HG03439 (cell line): ENCODE results near the gene AXIN1.

Experiments used
- ATAC-seq: cut with Tn5 transposase; IDR thresholded peaks from one replicate; pipeline ENCODE4 v1.9.1; 2021; ENCODE audit warnings: mild to moderate bottlenecking, moderate library complexity; ENCODE audit not compliant: unreplicated experiment

AXIN1 gene

GRCh38 chr16:253833-254232 lies 98.7 kb downstream of the AXIN1 start:
- no peak for ATAC-seq

- no peak for ATAC-seq
Measured at GRCh38 chr16:252366-253337, 99.9 kb downstream of the AXIN1 start.

GRCh38 chr16:249431-249830 lies 103.1 kb downstream of the AXIN1 start:
- ATAC-seq = no peak

DNA sequence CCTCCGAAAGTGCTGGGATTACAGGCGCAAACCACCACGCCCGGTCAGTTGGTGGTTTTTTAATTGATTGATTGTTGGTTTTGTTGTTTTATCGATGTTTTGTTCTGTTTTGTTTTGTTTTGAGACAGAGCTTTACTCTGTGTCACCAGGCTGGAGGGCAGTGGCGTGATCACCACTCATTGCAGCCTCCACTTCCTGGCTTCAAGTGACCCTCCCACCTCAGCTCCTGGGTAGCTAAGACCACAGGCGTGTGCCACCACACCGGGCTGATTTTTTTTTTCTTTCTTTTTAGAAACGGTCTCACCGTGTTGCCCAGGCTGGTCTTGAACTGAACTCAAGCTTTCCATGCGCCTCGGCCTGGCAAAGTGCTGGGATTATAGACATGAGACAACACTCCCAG lies 105.5 kb downstream of the AXIN1 start:
- ATAC-seq = no peak

DNA sequence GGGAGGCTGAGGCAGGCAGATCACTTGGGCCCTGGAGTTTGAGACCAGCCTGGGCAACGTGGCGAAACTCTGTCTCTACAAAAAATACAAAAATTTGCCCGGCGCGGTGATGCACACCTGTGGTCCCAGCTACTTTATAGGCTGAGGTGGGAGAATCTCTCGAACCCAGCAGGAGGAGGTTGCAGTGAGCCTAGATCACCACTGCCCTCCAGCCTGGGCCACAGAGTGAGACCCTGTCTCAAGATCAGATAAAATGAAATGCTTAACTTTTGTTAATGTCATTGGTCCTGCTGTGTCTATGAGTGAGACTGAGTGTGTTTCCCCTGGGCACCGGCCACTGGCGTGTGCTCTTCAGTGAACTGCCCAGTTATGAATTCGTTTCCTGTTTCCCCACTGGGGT lies 107.4 kb downstream of the AXIN1 start:
- no peak for ATAC-seq

DNA sequence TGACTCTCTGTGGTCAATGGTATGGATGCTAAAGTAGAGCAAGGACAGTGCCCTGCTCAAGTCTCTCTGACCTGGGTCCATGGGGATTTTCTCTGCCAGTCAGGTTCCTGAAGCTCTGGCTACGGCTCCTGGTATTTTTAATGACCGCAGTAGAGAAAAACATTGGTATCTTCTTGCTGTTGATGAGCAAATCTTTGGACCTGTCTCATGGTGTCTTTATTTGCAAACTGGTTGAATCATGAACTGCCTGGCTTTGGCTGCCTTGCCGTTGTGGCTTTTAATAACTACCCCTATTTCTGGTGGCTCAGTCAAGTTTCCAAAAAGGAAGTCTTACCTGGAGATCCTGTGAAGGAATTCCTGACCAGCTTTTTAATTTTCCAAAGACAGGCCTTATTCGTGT lies 109.2 kb downstream of the AXIN1 start:
- ATAC-seq = no peak

DNA sequence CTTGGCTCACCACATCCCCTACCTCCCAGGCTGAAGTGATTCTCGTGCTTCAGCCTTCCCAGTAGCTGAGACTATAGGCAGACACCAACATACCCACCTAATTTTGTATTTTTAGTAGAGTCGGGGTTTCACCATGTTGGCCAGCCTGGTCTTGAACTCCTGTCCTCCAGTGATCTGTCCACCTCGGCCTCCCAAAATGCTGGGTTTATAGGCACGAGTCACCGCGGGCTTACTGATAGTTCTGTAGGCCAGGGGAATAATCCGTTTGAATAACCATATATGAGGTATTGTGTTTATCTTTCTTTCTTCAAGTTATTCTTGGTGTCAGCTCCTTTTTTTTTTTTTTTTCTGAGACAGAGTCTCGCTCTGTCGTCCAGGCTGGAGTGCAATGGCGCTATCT lies 110.2 kb downstream of the AXIN1 start:
- no peak for ATAC-seq

GRCh38 chr16:240559-240958 lies 112.0 kb downstream of the AXIN1 start:
- ATAC-seq = no peak

GRCh38 chr16:239948-240277 lies 112.6 kb downstream of the AXIN1 start:
- no peak for ATAC-seq
